Stimulated activated CD8-positive, alpha-beta memory T cell treated with anti-CD3 and anti-CD28 coated beads, Interleukin-4, amount 100 ng/mL, for 4 hours (primary cell): ENCODE results near the gene SSBP1.
"Not testable (repeated sequence)": the region's sequence is repeated elsewhere in the genome, so short reads cannot be mapped to it uniquely, and the experiment has no call there.

Experiments
- DNase-seq, 2 donors: peaks; one replicate each; pipeline ENCODE4 v3.0.0-alpha.2; 2020; ENCODE audit warnings: low read depth in 2 of 2, low spot score in 1 of 2

The SSBP1 gene

GRCh38 chr7:141763797-141764196 is 25.6 kb downstream of the SSBP1 start, which contains the start of gene TAS2R3:
TSS of gene TAS2R3 (plus strand) at chr7:141764097. CDS start at chr7:141764159, 62 bp downstream.
- no peak for DNase-seq

- not testable (repeated sequence) for DNase-seq
Measured at GRCh38 chr7:141770083-141770583, 32.0 kb downstream of the SSBP1 start.

GRCh38 chr7:141776374-141776773 is 38.2 kb downstream of the SSBP1 start, which contains the start of gene TAS2R4:
TSS of gene TAS2R4 (plus strand) at chr7:141776674. CDS start at chr7:141778489, 1,815 bp downstream.
- no peak for DNase-seq

DNA sequence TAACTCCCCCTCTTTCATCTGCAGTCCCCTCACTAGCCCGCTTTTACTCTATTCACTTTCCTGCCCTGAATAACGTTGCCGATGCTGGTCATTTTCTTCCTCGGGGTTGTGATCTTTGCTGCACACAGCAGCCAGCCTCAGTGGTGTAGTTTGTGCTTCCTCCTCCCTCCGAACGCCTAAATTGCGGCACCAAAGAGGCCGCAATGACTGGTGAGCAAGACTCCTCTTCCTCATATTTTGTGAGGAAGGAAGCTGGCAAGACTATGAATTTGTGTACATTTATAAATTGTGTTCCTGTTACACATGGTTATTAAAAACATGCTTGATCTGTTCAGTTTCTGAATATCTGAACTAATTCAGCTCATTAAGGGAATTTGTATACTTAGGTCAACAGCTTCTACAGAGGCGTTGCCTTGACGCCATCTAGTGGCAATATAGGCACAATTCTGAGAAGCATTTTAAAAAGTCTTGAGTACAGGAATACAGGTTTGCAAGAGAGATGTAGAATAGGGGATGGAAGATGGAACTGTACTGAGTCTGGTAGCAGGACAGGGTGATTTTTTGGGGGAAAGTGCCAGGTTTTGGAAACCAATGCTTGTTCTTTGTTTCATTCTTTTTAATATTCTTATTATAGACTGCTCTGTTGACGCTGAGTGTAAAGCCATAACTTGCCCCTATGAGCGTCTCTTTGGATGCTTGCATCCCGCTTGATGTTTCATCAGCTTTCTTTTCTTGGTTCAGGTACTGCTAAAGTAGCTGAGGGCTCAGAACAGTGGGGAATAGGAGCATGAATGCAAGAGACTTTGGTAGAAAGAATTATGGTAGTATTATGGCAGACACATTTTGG is 47.8 kb downstream of the SSBP1 start:
- no peak for DNase-seq

DNA sequence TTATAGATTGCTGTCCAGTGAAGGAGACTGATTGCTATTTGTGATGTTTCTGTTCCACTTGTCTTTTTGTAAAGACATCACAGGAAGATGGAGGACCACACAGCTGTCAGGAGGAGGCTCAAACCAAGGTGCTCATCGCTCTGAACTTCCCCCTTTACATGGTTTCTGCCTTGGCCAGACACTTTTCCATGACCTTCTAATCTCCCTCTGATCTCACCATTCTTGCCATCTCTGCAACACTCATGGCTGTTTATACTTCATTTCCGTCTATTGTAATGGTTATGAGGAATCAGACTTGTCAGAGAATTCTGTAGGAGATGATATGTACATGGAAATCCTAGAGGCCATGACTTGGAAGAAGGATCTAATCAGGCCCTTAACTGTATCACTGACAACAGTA is 50.1 kb downstream of the SSBP1 start:
- DNase-seq = no peak

- DNase-seq = no peak
Measured at GRCh38 chr7:141789917-141790316, 51.8 kb downstream of the SSBP1 start, which contains the start of gene TAS2R5. TSS of gene TAS2R5 (plus strand) at chr7:141790217. CDS start at chr7:141790362, 145 bp downstream.

- no peak for DNase-seq
Measured at GRCh38 chr7:141792526-141792925, 54.4 kb downstream of the SSBP1 start.
